Right kidney (tissue), 1 donor: Measurements from ENCODE around the gene EPHX1.

ENCODE experiments used
- DNase-seq: peaks from one replicate; pipeline ENCODE4 v3.0.0-alpha.2; 2016

The EPHX1 gene

DNA sequence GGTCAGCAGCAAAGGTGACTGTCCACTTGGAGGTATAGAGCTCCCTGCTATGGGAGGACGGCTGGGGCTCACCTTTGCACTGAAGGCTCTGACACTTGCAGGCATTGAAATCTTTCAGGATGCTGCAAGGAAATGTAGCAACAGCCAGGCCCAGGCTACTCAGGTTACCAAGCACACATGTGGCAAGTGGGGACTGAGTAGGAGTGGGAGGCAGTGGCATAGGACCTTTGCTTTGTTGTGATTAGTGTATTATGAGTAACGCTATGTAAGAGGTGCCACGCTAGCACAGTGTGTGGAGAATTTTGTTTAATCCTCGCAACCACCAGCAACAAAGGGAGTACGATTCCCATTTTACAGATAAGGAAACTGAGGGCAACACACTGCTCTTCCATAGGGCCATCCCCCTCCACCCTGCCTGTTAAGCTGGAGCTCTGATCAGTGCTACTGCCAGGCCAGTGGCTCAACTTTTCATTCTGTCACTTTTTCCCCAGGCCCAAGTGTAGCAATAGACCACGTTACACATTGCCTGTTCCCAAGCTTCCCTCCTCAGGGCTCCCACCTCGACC lies 51.0 kb downstream of the EPHX1 start:
- DNase-seq: no peak

DNA sequence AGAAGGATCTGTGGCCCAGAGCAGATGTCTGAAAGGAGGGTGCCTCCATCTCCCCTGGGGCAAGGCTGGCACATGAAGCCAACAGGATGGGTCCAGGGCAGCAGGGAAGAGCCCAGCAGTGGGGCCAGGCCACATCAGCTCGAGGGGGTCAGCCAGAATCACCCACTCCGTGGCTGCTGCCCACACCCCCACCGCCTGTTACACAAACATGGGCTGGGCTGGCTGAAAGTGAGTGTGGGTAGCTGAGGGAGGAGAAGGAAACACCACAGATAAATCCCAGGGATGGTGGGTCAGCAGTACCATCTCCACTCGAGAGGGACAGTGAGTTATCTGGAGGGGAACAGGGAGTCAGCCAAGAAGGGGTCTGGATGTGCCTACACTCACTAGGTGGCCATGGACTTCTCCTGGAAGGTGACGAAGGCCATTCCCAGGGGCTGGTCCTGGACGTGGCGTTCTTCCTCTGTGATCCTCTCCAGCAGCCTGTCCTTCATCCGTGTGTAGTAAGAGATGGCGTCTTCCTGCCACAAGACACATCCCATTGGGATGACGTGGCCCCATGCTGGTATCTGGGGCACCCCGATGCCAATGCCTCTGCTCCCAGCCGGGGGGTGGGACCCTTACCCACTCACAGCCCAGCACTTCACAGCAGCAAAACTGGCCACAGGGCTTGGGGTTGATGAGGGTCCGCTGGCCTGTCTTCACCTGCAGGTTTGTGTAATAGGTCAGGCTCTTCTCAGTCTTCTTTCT lies 52.1 kb downstream of the EPHX1 start:
- no peak for DNase-seq

DNA sequence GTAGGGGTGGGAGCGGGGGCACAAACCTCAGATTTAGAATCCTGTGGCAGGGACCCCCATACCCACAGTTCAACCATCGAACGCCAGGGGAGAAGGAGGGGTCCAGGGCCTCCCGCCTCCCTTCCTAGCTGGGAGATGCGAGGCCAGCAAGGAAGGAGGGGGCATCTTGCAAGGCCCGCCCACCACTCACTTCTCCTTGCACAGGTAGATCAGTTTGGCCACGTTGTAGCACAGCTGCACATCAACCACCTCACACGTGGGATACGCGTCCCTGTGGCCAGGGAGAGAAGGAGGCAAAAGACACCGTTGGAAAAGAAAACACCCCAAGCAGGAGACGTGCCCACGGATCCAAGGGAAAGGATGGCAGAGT lies 52.6 kb downstream of the EPHX1 start:
- DNase-seq: no peak

DNA sequence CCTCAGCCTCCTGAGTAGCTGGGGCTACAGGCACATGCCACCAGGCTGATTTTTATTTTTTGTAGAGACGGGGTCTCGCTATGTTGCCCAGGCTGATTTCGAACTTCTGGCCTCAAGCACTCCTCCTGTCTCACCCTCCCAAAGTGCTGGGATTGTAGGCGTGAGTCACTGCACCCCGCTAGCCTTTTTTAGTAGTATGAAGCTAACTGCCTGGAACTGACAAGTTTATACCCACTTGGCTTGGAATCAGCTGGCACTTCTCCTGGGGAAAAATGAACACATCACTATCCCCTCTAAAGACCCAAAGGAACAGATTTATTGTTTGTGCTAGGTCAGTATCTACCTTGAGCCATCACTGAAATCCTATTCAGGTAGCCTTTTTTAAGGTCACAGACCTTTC lies 53.2 kb downstream of the EPHX1 start:
- no peak for DNase-seq

DNA sequence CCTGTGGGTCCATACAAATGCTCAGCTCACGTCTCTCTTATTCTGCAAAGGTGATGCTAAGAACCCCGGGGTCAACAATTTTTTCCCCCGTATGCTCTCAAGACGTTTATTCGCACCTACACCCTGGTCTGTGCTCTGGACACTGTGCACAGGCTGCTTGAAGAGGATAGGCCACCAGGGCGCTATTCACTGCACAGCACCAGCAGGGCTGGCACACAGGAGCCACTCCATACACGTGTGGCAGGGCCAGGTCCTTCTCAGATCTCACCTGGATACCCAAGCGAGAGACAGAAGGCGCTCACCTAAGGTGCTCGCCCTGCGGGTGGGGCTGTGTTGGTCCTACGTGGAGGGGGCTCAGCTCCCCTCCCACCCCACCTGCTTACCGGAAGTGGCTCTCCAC lies 55.6 kb downstream of the EPHX1 start:
- no peak for DNase-seq

DNA sequence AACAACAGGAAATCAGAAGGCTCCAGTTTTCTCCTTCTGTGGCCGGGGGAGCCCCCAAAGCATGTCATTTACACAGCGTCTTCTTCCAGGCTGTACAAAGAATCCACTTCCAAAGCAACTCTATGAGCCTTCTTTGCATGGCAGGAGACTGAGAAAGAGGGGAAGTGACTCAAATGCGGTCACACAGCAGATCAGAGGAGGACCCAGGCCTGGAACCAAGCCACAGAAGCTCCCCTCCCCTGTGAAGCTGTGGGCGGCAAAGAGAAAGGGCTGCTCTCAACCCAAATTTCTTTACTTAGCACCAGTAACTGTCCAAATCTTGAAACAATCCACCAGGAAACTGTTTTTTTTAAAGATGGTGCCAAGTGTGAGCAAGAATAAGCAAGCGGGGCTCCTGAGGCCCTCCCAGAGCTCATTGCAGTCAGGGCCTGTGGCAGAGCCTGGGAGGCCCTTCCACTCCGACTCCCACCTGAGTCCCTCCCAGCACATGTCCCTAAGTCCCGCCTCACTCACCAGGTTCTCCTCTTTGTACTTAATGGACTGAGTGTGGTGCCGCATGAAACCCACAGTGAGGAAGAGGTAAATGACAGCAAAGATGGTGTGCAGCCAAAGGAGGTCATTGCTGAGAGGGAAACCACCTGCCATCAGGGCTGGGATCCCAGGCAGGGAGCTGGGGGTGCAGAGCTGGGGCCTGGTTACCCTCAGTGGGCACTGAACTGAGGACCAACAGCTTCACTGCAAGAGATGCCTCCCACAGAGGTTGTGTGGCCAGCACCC lies 56.3 kb downstream of the EPHX1 start:
- no peak for DNase-seq

DNA sequence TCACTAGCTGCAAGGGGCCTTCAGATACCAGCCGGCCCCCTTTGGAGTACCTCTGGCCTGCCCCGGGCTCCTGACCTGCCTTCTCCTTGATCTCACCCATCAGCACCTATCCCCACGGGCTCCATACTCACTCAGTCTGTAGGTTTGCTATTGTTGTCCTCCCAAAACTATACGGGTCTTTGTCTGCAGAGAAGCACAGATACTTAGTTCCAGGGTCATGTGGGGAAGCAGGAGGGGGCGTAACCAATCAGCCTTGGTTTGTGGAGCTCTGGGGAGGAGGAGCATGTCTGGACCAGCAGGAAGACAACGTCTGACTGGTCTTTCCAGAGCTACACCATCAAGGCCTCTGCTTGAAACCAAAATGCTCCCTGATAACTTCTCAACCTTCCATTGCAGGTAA lies 57.1 kb downstream of the EPHX1 start:
- no peak for DNase-seq

DNA sequence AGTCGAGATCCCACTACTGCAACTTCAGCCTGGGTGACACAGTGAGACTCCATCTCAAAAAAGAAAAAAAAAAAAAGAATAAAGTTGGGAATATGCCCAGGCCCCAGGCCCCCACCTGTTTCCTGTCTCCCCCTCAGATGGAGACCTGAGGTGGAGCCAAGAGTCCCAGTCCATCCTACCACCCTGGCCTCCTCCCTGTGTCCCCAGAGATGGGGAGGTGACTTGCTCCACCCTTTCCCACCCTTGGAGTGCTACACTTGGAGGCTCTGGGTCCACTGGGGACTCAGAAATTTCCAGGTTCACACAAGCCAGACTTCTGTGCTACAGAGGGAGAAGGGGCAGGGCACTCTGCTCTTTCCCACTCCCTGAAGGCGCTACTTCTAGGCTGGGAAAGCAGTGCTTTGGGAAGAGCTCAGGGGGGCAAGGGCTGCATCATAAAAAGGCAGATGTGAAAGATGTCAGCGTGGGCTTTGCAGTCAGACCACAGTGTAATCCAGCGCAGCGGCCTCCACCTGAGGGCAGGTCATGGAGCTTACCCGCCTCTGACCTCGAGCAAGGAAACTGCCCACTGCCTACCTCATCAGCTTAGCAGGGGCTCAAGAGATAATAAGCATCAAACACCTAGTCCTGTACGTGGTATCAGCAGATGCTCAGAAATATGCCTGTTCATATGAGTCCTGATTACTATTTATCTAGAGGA lies 58.9 kb downstream of the EPHX1 start:
- no peak for DNase-seq

DNA sequence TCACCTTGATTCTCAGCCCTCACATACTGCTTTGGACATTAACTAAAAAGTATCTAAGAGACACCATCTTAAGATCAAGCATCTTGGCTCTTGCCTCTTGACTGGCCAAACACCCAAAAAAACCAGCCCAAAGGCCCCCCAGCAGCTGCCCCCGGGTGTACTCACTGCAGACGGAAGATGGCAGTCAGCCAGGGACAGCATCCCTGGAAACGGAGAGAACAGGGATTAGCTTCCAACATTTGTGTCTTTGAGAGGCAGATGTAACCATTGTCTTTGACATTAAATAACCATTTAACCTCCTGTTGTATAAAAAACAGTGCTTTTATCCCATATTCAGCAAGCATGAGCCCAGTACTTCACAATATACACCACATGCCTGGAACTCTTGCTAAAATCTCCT lies 61.0 kb downstream of the EPHX1 start:
- DNase-seq: no peak

DNA sequence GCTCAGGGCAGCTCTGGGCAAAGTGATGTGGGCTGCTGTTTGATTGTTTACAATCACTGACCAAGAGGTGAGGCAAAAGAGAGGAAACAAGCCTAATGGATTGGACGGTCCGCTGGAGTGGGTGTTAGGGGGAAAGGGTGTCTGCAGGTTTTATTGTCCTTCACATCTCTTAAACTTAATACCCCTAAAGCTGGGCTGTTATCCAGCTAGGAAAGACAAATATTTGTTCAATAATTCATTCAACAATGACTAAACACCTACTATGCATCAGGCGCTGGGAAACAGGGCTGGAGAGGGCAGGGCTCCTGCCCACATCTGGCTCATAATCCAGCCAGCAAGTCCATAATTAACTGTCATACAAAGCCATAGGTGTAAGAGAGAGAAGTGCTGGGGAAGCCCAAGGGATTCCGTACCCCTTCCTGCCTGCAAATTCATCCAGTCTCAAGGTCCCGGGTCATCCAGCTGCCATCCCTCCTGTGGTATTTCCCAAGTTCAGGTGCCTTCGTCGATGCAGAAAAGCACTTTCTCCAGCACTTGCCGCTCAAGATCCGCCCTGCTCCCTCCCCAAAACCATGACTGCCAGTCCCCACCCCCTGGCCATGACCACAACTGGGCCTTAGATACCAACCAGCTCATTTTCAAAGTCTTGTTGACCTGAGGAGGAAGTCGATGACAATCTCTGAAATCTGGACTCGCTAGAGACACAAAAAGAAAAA lies 61.6 kb downstream of the EPHX1 start:
- DNase-seq: no peak

DNA sequence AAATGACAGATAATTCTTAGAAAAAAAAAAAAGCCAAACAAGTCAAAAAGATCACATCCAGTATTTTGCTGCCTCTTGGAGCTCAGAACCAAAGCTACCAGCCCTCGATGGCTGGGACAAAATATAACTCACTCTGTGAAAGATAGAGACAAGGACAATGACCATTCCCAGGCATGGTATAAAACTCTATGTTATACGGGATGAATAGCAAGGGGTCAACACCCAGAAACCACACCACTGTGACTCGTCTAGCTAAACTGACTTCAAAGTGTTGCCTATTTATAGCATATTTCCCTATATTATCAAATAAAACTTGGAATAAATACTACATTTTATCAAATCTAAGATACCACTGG lies 62.1 kb downstream of the EPHX1 start:
- no peak for DNase-seq

DNA sequence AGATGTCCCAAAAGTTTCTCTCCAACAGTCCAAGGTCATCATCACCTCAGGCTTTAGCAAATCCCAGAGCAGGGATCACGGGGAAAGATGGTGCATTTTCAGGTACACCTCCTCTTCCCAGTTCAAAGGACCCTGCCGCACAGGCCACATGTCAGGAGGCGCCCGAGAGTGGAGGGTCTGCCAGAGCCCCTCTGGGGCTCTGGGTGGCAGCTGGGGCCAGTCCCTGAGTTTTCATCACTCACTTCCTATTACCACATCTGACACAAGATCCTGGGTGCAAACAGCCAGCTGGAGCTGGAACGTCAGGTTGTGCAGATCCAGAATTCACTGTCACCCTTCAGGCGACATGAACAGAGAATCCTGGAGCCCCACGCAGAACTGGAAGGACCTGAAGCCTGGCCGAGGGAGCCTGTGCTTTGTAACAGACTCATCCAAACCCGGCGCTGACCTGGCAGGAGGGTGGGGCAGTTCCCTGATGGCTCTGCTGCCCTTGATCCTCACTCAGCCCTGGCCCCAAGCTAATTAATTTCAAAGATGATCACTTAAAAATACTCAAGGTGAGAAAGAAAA lies 63.4 kb downstream of the EPHX1 start:
- DNase-seq: no peak

DNA sequence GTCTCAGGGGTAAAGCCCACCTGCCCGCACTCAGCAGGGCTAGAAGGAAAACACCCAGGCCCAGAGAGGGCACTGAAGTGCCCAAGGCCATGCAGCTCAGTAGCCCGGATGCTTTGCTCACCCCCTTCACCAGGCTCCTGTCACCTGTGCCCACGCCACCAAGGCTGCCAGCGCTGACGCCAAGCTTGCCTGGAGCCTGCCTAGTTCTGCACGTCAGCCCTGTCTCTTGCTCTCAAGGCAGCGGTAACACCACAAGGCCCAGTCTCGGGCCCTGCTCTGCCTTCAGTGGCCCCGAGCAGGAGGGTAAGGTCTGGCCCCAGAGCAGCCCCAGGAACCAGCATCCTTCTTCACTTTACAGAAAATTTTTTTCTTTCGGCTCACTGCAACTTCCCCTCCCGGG lies 64.5 kb downstream of the EPHX1 start:
- no peak for DNase-seq

DNA sequence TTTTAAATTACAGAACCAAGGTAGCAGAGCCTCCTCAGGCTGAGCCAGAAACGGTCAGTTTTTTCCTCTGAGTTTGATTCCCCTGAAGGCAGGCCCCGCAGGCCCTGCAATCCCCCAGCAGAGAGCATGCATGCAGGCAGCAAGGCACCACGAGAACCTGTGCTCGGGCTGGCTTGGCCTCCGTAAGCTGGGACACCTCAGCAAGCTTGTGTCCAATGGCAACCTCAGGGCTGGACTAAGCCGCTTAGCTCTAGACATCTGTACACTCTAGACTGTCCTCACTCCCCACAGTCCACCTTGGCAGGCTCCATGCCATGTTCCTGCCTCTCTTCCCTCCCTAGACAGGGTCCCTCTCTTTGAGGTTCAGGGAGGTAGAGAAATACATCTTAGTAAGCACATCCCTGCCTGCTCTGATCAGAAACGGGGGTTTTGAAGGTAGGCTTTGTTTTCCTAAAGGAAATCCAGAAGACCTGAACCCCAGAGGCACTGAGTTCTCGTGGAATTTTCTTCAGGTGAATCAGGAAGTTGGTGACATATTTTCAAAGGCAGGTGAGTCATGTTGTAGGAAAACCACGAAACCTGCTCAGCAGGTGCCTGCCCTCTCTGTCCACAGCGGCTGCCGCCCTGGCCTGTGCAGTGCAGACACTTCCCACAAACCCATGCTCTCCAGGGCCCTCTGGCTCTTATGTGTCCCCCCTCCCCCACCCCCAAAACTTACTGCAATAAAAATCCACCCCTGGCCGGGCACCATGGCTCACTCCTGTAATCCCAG lies 65.3 kb downstream of the EPHX1 start:
- no peak for DNase-seq

DNA sequence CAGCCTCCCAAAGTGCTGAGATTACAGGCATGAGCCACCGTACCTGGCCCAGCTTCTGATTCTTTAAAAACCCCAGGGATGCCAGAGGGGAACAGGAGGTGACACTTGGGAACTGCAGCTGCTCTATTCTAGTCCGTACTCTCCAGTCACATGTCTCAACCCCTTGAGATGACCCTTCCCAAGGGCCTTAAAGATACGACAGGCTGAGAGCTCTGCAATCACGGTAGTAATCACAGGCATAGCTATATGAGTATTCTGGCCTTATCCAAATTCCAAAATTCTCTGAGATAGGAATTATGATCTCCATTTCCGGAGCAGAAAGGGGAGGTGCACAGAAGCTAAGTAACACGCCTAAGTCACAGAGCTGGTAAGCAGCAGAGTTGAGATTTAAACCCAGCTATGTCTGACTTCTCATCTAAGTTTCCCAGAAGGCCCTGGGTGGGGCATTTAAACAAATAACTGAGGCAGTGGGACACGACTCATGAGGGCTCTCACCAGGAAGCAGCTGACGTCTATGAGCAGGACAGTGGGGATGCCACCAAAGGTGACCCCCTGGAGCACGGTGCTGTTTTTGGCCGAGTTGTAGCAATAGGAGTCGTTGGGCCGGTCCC lies 67.1 kb downstream of the EPHX1 start:
- no peak for DNase-seq

DNA sequence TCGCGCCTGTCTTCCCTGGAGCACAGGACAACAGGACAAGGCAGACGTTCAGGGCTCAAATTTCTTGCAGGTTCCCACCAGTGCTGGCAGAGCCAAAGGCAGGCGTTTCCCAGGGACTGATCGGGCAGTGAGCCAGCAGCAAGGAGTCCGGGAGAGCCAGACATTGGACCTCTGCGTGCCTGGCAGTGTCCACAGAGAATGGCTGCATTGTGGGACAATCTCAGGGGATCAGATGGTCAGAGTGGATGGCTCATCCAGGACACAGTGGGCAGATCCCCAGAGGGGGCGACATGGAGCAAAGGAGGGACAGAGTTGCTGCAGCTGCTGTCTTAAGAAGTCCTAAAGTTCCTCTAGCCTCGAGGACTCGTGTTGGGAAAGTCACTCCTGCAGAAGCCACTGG lies 67.7 kb downstream of the EPHX1 start:
- DNase-seq: peak; percentile 33

DNA sequence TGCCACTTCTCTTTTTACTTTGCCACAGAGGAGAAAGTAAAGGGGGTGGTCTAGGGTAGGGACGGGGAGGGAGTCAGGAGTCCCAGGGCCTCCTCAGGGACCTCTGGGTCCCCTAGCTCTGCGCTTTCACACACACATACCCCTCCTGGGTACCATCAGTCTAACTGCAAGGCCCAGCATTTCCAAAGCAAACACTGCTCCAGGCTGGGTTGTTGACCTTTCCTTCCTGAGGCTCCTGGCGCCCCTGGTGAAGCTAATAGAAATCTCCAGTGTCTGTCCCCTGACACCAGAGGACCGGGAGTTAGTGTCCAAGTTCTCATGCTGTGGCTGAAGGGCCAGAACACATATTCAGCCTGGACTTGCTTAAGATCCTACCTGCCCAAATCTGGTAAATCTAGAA lies 68.4 kb downstream of the EPHX1 start:
- no peak for DNase-seq

DNA sequence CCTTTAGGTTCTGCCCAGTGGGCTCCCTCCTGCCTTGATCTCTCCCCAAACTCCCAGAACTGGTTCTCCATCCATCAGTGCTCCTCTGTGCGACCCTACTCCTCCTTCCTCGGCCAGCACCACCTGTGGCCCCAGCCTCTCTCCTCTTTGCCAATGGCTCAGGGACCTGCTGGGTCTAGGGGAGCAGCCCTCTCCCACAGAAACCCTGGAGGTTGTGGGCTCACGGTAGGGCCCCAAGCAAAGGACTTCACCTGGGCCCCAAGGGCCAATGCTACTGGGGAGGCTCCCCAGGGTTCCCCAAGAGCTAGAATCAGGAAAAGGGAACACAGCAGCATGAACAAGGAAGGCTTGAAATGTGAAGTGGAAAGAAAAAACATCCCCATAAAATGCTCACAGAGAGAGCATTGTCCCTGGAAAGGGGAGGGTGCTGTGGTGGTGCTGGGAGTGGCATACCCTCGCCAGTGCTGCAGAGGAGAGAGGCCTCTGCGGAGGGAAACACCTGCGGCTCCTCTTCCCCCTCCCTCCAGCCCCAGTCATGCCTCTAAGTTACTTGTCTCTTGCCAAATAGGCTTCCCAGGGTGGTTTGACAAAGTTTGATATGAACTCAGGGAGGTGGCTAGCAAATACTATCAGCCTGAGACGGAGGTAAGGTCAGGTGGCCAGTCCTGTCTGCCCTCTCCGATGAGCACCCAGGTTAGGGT lies 69.7 kb downstream of the EPHX1 start:
- DNase-seq: no peak

DNA sequence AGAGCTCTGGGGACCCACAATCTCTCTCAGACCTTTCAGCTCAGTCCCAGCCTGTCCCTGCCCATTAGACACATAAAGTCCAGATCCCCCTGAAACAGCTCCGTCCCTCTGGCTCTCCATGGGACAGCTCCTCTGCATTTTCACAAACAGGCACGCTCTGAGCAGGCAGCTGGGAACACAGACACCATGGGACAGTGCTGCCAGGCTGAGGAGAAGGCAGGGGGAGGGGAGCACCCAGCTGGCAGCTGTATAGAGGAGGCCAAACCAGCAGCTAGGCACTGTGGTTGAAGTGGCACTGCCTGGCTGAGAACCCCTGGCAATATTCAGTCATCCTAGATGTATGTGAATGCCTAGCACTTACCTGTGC lies 70.3 kb downstream of the EPHX1 start:
- no peak for DNase-seq

DNA sequence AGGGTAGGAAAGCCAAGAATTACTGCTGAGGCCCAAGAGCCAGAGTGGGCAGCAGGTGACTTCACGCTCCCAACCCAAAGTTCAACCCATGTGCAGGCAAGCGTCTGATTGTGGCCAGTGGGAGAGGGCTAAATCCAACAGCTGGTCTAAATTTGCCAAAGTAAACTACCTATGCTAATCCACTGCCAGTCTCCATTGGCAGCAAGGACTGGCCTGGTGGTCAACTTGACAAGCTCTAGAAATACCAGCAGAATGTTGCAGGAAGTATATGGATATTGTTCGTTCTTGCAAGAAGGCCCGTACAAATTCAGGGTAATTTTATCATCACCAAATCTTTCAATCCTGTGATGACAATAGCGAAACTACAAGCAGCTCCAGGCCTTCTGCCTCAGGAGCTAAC lies 70.7 kb downstream of the EPHX1 start:
- no peak for DNase-seq
